Cardiac septum (tissue), 1 donor: ENCODE measurements around the gene IRAG1. TPM values are rescaled to one million over a fixed set of nuclear protein-coding genes. Genes with fewer than 3 reads are reported as not detected.
"Not testable (repeated sequence)": the region's sequence is repeated elsewhere in the genome, so short reads cannot be mapped to it uniquely, and the experiment has no call there.

ENCODE experiments used
- DNase-seq: peaks from one replicate; pipeline ENCODE4 v3.0.0-alpha.2; 2020; ENCODE audit warnings: low spot score
- intact Hi-C: fragments of 100-400 bp; cut with DNase I; formaldehyde crosslinking; loops from one replicate; pipeline ENCODE4 v1.14.0; 2022
- total RNA-seq: library from RNA; stranded (reverse); fragmentation: NEBNext Ultra II Directional; extraction: Animal tissue kit (Norgen Biotek cat#: 25700); gene quantifications from one replicate; pipeline ENCODE4 v1.2.1, GENCODE V29; 2021
- donor health status: DM: no; HTN: no; CAD: no.

The IRAG1 gene
- total RNA-seq, 1 donor from 2014 or later = 6.4 TPM

DNA sequence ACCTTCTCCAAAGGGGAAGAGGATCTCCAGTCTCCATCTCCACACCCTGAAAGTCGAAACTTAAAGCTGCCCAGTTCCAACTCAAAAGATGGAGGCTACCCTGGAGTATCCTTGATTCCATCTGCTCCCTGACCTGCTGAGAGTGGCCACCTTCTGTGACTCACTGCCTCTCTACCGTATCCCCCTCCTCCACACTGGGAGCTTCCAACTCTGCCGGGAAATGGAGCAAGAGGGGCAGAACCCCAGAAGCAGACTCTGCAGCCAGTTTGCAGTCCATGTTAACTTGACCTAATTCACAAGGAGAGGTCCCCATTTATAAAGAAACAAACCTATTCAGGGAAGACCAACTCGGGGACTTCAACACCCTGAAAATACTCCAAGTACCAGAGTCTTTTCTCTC is 22.0 kb upstream of the IRAG1 start:
- no peak for DNase-seq
- intact Hi-C loops = no loop called here

- intact Hi-C loops = no loop called here
- no peak for DNase-seq
Observed at GRCh38 chr11:10709299-10710086, 15.9 kb upstream of the IRAG1 start.

DNA sequence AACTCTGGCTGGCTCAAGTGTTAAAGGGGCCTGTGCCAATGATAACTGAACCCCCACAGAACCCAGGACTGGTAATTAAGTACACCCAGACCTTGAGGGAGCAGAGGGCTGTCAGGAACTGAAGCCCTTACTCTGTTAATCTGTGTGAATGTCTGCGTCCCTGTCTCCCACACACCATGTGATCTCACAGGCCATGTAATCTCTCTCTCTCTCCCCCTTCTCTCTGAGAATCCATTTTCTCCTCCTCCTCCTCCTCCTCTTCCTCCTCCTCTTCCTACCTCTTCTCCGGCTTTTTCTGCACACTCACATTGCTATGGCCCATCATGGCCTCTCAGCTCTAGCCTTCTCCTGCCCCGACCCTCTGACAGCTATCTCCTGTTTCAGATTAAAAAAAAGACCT is 14.6 kb upstream of the IRAG1 start:
- intact Hi-C loops = no loop called here
- no peak for DNase-seq

GRCh38 chr11:10701982-10702381 is 8.4 kb upstream of the IRAG1 start:
- DNase-seq = no peak
- intact Hi-C loops = no loop called here

GRCh38 chr11:10699072-10699471 is 5.5 kb upstream of the IRAG1 start:
- intact Hi-C loops = no loop called here
- DNase-seq = no peak

DNA sequence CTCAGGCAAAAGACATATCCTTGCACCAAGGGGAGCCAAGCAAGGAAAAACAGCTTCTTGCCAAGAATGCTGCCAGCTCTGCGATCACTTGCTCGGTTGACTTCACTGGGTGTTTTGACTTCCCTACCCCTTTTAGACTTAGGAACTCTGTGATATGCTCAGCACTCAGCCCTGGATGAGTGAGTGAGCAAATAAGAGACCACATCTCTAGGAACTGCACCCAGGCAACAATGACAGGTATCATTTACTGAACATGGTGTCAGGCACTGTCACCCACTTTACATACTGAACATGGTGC is 3.7 kb upstream of the IRAG1 start:
- DNase-seq = no peak
- intact Hi-C loops = no loop called here

DNA sequence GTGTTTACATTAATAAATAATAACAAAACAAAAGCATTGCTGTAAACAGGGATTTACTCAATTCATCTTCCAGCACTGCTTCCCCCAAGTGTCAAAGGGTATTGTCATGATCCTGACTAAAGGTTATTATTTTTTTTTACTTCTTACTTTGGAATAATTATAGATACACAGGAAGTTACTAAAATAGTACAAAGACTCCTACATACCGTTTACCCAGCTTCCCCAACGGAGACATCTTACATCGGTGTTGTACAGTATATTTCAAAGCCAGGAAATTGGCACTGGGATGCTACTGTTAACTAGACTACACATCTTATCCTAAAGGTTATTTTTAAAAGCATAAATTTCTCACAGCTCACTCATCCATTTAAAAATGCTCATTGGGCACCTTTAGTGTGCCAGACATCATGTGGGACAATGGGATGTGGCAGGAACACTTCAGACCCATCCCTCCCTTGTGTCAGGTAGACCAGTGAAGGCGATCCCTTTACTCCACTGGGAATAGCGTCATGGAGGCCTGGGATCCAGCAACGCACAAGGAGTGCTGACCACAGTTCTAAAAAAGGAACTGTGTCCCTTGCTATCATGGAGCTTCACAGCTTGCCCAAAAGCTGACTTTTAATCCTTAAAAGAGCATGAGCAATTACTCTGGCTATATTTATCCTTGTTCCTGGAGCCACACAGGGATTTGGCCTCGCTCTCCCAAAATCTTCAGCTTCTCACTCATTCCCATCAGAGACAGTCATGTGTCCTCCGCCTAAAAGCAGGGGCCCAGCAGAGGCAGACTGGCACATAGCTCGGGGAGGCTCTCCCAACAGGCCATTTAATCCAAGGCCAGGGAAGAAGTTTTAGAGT is 3.1 kb upstream of the IRAG1 start:
- no peak for DNase-seq
- intact Hi-C loops = no loop called here

DNA sequence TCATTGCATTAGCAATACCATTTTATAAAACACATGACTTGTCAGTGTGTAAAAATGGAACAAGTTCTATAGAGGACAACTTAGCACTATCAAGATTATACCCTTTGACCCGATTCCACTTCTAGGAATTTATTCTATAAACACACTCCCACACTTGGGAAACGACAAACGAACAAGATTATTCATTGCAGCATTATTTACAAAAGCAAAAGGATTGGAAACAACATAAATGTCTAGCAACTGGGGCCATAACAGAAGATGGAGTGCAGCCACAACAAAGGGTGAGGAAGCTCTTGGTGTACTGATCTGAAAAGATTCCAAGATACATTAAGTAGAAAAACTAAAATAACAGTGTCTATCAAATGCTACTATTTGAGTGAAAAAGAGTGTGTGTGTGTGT is 2.3 kb upstream of the IRAG1 start:
- no peak for DNase-seq
- intact Hi-C loops = no loop called here

- DNase-seq = no peak
- intact Hi-C loops = no loop called here
Observed at GRCh38 chr11:10694486-10695239, 1.1 kb upstream of the IRAG1 start.

GRCh38 chr11:10692531-10693115 is 932 bp downstream of the IRAG1 start:
- no peak for DNase-seq
- intact Hi-C loops = no loop called here

DNA sequence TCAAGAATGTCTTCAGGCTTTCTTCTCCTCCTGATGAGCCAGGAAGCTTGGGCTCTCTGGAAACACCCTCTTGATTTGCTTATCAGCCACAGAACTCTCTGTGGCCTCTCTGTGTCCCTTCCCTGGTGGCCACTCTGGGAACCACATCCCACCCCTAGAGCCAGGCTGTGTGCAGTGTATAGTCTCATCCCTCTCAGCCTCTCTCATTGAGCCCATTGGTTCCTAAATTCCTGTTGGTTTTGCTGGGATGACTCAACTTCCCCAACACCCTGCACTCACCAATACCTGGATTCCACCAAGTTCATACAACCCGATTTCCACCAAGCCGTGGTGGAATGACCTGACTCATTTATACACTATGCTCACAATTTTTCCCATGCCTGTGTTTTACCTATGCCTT is 5.2 kb downstream of the IRAG1 start:
- intact Hi-C loops = no loop called here

DNA sequence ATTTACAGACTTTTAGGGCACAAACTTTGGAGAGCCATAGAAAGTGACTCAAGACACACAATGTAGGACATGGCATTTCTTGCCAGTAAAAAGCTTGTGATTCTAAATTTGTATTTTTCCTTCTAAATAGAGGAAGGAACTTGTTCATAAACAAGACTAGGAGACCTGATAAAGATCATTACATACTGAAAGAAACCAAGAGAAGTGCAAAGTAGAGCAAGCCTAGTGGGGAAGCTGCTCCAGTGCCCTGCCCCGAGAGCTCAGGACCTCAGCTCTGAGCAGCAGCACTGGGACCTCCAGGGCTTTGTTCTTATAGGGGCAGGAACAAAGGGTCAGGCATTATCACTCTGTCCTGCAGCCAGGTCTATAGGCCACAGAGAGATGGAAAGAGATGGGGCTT is 7.2 kb downstream of the IRAG1 start:
- no peak for DNase-seq
- intact Hi-C loops = no loop called here

More for the DNA sequence above, 5.2 kb downstream of the IRAG1 start:
- no peak for DNase-seq

DNA sequence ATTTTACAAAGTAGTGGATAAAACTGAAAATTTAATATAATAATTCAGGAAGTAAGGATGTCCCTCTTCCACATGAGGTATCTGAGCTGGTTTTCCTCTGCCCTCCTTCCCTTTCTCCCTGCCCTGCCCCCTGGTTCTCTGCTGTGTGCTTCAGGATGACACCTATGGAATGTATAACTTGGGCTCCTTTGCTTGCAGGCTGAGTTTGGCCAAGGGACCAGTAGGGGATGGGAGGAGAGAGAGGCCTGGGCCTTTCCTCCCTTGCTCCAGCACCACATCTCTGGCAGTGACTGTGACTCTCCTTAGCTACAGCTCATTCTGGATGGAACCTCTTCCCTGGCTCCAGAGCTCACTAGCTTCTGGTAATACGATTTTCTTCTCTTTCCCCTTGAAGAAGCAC is 10.1 kb downstream of the IRAG1 start:
- intact Hi-C loops = no loop called here
- no peak for DNase-seq

- no peak for DNase-seq
Observed at GRCh38 chr11:10680956-10681487, 12.5 kb downstream of the IRAG1 start.

GRCh38 chr11:10680279-10680678 is 13.3 kb downstream of the IRAG1 start:
- intact Hi-C loops, DNase-seq: not testable (repeated sequence)

More at GRCh38 chr11:10680956-10681487, 12.5 kb downstream of the IRAG1 start:
- intact Hi-C loops = no loop called here

- no peak for DNase-seq
- intact Hi-C loops = no loop called here
Observed at GRCh38 chr11:10679644-10680043, 13.9 kb downstream of the IRAG1 start.

GRCh38 chr11:10678101-10678500 is 15.5 kb downstream of the IRAG1 start:
- intact Hi-C loops = no loop called here
- no peak for DNase-seq

DNA sequence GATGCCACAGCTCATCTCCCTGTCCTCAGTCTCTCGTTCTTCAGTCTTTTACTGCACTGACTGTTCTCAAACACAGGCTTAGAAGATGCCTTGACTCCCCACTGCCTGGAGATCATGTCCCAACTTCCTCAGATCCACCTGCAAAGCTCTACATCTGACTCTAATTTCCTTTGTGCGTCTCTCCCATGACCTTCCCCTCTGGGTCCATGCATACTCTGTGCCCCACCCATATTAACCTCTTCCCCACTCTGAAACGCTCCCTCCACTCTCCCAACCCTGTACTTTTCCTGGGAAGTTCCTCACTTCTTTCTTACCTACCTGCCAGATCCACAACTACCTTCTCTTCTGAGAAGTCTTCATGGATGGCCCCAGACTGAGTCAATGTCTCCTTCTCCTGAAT is 16.6 kb downstream of the IRAG1 start:
- no peak for DNase-seq
- intact Hi-C loops = no loop called here

DNA sequence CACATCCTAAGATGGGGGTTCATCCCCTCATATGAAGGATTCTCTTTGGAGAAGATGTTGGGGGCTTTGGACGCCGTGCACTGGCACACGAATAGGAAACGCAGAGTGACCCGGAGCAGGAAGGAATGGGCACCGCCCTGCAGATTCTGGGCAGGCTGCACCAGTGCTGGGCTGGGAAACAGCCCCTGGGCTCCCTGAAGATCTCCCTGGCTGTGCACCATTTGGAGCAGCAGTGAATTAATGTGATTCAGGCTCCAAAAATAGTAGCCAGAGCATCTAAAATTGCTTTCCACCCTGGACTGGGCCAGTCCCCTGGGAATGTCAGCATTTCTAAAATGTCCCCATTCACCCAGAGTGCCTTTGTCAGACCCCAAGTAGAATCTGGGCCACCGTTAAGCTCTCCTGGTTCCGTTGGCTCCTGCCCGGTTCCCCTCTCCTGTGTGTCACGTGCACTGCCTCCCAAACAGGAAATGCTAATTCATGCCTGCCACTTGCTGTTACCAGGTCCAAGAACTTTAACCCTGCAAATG is 18.6 kb downstream of the IRAG1 start:
- intact Hi-C loops = no loop called here
- DNase-seq = peak; percentile 85

DNA sequence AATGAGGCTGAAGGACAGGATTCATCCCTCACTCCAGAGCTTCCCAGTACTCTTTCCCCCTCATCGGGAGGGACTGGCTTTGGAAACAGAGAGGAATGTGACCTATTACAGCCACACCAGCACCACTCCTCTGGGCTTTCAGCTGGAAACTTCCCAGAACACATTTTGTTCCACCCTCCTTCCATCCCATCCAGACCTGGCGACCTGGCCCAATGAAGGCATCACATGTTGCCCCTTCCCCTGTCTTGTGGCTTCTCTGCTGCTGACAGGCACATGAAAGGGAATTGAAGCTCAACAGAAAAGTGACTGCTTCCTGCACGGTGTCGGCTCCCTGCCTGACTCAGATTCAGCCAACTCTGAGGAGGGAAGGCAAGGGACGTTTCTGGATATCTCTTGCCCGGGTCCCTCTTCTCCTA is 19.1 kb downstream of the IRAG1 start:
- DNase-seq = no peak
- intact Hi-C loops = no loop called here
